Transverse colon (tissue), 3 donors: ENCODE measurements around the gene LCN2.

Experiments
- CTCF ChIP-seq, 5 experiments: fragments of 200-600 bp in 3 of 5; fragments of 450-650 bp in 2 of 5; sonication (generic) in 3 of 5; IDR thresholded peaks; 1 replicate in 2 of 5; 2 replicates in 3 of 5; pipeline ENCODE4 v1.5.1; 2016 to 2017; ENCODE audit warnings: antibody characterized with exemption in 5 of 5, inconsistent platforms in 3 of 5, mild to moderate bottlenecking in 2 of 5, moderate library complexity in 1 of 5
- POLR2A ChIP-seq: fragments of 450-650 bp; IDR thresholded peaks from one replicate; pipeline ENCODE4 v1.6.1; 2016; ENCODE audit warnings: antibody characterized with exemption, mild to moderate bottlenecking, moderate library complexity

- TF ChIP-seq POLR2A (peak; percentile 89), CTCF (IDR thresholded peaks at IDR 0.05) (peak in 1 of 5 experiments; percentile 25)
These were observed 43.5 kb downstream of the LCN2 start for GRCh38 chr9:128192601-128193371.
